GM19043 (cell line): Measurements from ENCODE around the gene PALM3.

Experiments
- ATAC-seq: cut with Tn5 transposase; IDR thresholded peaks from one replicate; pipeline ENCODE4 v1.9.1; 2021; ENCODE audit warnings: low read depth; ENCODE audit not compliant: unreplicated experiment

Gene PALM3

DNA sequence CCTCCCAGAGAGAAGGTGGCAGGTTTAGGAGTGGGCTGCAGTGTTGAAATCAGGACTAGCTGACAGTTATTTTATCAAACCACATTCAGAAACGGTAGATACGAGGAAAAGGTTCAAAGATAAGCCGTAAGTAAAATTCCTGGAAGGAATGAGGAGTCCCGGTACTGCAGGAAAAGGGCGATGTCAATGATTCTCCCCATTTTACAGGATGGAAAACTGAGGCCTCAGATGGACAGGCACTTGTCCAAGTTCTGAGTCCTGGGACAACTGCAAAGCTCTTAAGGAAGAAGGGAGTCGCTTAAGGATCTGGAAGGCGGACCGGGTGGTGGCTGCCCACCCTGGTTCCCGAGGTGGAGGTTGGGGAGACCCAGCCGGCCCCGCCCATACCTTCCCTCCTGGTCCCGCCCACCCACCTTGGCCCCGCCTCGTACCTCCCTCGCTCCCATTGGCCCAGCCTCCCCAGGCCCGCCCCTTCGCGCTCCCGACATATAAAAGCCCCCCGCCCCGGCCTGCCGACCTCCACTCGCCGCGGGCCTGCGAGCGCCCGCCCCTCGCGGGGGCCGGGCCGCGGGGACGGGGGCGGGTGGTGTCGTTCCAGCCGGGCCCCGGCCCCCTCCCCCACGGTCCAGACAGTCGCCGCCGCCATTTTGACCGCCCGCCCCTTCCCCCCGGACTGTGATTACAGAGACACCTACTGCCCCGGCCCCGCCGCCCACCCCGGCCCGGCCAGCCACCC, 56.4 kb downstream of the PALM3 start:
- ATAC-seq = no peak

DNA sequence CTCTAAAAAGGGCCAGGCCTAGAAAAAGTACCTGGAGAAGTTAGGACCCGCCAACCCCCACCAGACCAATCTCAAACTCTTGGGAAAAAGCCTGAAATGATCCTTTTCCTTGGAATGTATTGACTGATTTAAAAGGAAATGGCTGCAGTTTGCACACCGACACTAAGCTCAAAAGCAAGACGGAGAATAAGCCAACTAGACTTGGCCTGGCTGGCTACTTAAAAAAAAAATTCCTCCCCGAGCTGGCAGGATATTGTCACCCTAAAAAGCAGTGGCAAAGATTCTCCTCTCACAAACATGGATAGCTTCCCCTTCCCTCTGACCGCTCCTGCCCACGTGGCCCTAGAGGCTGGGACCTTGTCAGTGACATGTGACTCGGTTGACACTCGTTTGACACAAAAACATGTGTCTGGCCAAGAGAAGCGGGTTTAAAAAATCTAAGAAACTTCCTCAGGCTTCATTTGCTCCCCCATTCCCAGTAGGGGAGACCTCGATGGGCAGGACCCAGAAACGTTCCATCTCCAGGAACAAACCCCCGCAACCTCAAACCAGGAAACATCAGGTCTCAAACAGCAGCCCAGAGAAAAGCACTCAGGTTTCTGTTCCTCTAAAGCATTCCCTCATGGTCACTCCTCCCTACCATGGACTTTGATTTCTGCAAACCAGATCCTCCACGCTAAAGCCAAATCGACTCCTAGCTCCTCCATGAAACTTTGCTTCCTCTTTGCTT, 57.1 kb downstream of the PALM3 start:
- ATAC-seq = no peak
